Duodenal mucosa (tissue), 2 donors: ENCODE data around the gene MEG3.
"Not testable (repeated sequence)": the region's sequence is repeated elsewhere in the genome, so short reads cannot be mapped to it uniquely, and the experiment has no call there.

Experiments
- H3K27ac ChIP-seq: one replicate; pipeline ENCODE4 v1.7.0; 2013; ENCODE audit warnings: low read depth, low read length
- H3K27me3 ChIP-seq, 2 donors: one replicate each; pipeline ENCODE4 v1.7.0; 2013; ENCODE audit warnings: low read length in 2 of 2, control low read depth in 1 of 2; ENCODE audit not compliant: insufficient read depth in 2 of 2, control insufficient read depth in 1 of 2
- H3K36me3 ChIP-seq, 2 donors: one replicate each; pipeline ENCODE4 v1.7.0; 2013; ENCODE audit warnings: low read length in 2 of 2, control low read depth in 1 of 2; ENCODE audit not compliant: insufficient read depth in 2 of 2, control insufficient read depth in 1 of 2
- H3K4me1 ChIP-seq, 2 donors: one replicate each; pipeline ENCODE4 v1.7.0; 2013; ENCODE audit warnings: low read length in 2 of 2, control low read depth in 1 of 2; ENCODE audit not compliant: insufficient read depth in 2 of 2, control insufficient read depth in 1 of 2
- H3K4me3 ChIP-seq, 2 donors: one replicate each; pipeline ENCODE4 v1.7.0; 2013; ENCODE audit warnings: low read length in 2 of 2, low read depth in 1 of 2
- H3K9ac ChIP-seq, 2 donors: one replicate each; pipeline ENCODE4 v1.7.0; 2013; ENCODE audit warnings: low read length in 2 of 2, low read depth in 1 of 2
- H3K9me3 ChIP-seq, 2 donors: one replicate each; pipeline ENCODE4 v1.7.0; 2013; ENCODE audit warnings: low read length in 2 of 2, control low read depth in 1 of 2; ENCODE audit not compliant: control insufficient read depth in 1 of 2

MEG3 gene

DNA sequence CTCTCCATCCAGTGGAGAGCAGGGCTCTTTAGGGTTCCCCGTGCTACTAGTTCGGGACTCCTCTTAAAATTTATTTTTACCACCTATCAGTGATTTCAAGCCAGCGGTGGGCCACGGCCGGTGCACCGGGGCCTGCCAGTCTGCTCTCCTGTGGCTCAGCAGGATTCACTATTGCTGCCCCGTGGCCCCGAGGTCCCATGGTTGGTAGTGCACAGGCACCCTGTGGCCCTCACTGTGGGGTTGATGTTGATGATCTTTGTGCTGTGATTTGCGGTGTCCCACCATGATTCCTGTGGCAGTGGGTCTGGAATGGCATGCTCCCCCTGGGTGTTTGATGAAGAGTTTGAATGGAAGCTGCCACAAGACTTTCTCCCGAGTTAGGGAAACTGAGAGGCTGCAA is 12.6 kb upstream of the MEG3 start:
- Histone ChIP-seq H3K27ac (no peak overlapping the region), H3K36me3 (no peaks in the 10 kb centered on the region), H3K4me1 (no peaks in the 10 kb centered on the region), H3K9ac (no peak overlapping the region), H3K27me3 (no peaks in the 10 kb centered on the region), H3K9me3 (peaks cover 9 to 16% of the 10 kb centered on the region in 2 donors), H3K4me3 (no peak overlapping the region)

GRCh38 chr14:100815478-100816285 is 10.2 kb upstream of the MEG3 start:
- H3K4me1 ChIP-seq = no peaks in the 10 kb centered on the region
- H3K9ac ChIP-seq = no peak overlapping the region
- no peak overlapping the region for H3K4me3 ChIP-seq
- H3K27ac ChIP-seq = no peak overlapping the region
- no peaks in the 10 kb centered on the region for H3K36me3 ChIP-seq
- no peaks in the 10 kb centered on the region for H3K27me3 ChIP-seq
- H3K9me3 ChIP-seq = peaks cover 5% of the 10 kb centered on the region in 2 donors

DNA sequence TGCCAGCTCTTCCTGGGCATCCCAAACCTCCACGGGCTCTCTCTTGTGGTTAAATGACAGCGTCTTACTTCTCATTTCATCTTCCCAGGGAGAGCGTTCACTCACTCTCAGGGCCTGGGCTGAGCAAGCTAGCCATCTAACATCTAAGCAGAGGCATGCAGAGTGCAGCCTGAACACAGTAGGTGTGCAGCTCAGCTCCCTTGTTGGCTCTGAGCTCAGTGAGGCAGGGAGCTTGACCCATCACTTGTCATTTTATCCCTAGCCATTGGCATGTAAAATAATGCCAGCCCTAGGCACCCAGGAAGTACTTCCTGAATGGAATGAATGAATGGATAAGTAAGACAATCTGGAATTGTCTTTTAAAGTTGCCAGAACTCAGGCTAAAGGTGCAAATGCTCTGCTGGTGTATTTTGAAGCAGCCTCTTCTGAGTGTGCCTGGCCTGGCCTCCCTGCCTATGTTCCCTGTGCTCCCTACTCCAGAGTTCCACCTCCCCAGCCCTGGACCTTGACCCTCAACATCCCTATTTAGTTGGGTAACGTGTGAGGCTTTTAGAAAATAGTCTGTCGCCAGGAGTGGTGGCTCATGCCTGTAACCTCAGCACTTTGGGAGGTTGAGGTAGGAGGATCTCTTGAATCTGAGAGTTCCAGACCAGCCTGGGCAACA is 9.5 kb upstream of the MEG3 start:
- no peaks in the 10 kb centered on the region for H3K4me1 ChIP-seq
- peaks cover under 1 to 1% of the 10 kb centered on the region in 2 donors for H3K9me3 ChIP-seq
- H3K9ac ChIP-seq = no peak overlapping the region
- no peak overlapping the region for H3K4me3 ChIP-seq
- no peak overlapping the region for H3K27ac ChIP-seq
- no peaks in the 10 kb centered on the region for H3K36me3 ChIP-seq
- H3K27me3 ChIP-seq = no peaks in the 10 kb centered on the region

DNA sequence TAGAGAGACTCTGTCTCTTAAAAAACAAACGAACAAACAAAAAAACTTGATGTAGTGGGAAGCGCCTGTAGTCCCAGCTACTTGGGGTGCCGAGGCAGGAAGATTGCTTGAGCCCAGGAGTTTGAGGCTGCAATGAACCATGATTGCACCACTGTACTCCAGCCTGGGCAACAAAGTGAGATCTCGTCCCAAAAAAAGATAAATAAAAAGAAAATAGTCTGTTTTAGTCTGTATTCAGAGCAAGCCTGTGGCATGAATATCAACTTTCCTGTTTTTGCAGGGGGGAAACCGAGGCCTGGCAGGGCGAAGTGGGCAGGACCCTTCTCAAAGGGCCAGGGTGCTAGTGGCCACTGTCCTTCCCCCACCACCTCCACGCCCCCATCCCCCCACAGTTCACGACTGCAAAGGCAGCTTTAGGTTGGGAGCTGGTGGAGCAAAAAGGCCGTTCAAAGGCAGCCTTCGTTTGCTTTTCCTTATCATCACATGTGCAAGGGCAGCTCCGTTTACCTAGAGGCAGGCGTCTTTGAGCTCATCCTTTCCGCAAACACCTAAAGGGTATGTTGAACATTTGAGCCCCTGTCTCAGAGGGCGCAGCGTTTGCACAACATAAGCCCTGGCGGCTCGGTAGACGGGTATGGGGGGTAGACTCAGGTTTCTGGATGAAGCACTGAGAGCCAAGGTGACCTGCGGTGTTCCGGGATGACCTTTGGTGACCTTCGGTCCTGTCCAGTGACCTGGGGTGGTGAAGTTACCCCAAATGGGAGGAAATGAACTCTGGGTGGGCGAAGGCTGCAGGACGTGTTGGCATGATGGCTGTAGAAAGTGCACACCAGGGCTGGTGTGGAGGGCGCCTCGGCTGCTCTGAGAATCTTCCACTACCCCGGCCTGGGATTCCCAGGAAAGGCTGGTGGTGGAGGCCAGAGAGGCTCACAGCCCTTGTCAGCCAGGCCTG is 8.7 kb upstream of the MEG3 start:
- no peaks in the 10 kb centered on the region for H3K36me3 ChIP-seq
- H3K4me3 ChIP-seq = no peak overlapping the region
- no peak overlapping the region for H3K9ac ChIP-seq
- H3K9me3 ChIP-seq = no peaks in the 10 kb centered on the region
- no peak overlapping the region for H3K27ac ChIP-seq
- H3K4me1 ChIP-seq = no peaks in the 10 kb centered on the region
- H3K27me3 ChIP-seq = no peaks in the 10 kb centered on the region

- H3K4me1 ChIP-seq = no peaks in the 10 kb centered on the region
- no peak overlapping the region for H3K27ac ChIP-seq
- no peak overlapping the region for H3K4me3 ChIP-seq
- no peaks in the 10 kb centered on the region for H3K9me3 ChIP-seq
- H3K9ac ChIP-seq = no peak overlapping the region
- no peaks in the 10 kb centered on the region for H3K27me3 ChIP-seq
- no peaks in the 10 kb centered on the region for H3K36me3 ChIP-seq
These were observed 7.7 kb upstream of the MEG3 start for GRCh38 chr14:100818221-100818699.

- H3K36me3 ChIP-seq, H3K27me3 ChIP-seq, H3K4me1 ChIP-seq, H3K9ac ChIP-seq, H3K4me3 ChIP-seq, H3K27ac ChIP-seq, H3K9me3 ChIP-seq: not testable (repeated sequence)
These were observed 7.0 kb upstream of the MEG3 start for GRCh38 chr14:100818923-100819322.

DNA sequence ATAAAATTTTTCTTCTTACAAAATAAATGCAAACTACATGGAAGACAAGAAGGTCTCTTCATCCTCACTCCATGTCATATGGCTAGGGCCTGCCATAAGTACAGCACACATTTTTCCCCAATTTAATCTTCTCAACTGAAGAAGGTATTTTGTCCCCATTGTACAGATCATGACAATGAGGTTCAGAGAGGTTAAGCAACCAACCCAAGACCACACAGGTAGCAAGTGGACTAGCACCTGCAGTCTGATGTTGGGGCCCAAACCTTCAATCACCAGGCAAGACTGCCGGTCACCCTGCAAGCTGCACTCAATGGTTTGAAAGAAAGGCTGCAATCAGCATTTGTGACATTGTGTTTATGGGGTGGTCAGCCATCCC is 6.5 kb upstream of the MEG3 start:
- no peaks in the 10 kb centered on the region for H3K9me3 ChIP-seq
- H3K27ac ChIP-seq = no peak overlapping the region
- no peaks in the 10 kb centered on the region for H3K4me1 ChIP-seq
- no peaks in the 10 kb centered on the region for H3K27me3 ChIP-seq
- no peak overlapping the region for H3K4me3 ChIP-seq
- H3K9ac ChIP-seq = no peak overlapping the region
- H3K36me3 ChIP-seq = no peaks in the 10 kb centered on the region

- Histone ChIP-seq H3K27me3 (peaks cover 0 to 3% of the 10 kb centered on the region in 2 donors), H3K9ac (no peak overlapping the region), H3K4me3 (no peak overlapping the region), H3K4me1 (no peaks in the 10 kb centered on the region), H3K36me3 (no peaks in the 10 kb centered on the region), H3K9me3 (no peaks in the 10 kb centered on the region), H3K27ac (no peak overlapping the region)
These were observed 6.0 kb upstream of the MEG3 start for GRCh38 chr14:100819829-100820475.

DNA sequence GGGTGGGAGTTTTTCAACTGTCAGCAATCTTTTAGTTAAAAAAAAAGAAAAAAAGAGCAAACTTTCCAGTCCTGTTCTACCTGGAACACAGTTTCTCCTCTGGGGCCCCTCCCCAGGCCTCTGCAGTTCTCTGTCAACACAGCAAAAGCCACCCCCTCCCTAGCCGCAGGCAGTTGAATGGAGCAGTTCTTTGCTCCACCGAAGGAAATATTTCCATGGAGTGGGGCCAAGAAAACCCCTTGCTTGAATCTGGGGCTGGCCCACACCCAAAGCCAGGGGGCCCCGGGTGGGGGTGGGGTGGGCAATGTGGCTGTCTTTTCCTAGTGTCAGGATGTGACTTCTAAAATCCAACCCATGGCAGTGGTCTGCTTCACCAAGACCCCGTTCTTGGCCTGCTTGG is 5.0 kb upstream of the MEG3 start:
- peaks cover 0 to 5% of the 10 kb centered on the region in 2 donors for H3K27me3 ChIP-seq
- H3K36me3 ChIP-seq = no peaks in the 10 kb centered on the region
- no peaks in the 10 kb centered on the region for H3K4me1 ChIP-seq
- no peaks in the 10 kb centered on the region for H3K9me3 ChIP-seq
- H3K4me3 ChIP-seq = no peak overlapping the region
- no peak overlapping the region for H3K9ac ChIP-seq
- H3K27ac ChIP-seq = no peak overlapping the region
